ENCODE measurements around the gene MXD3. TPM values are rescaled to one million over a fixed set of nuclear protein-coding genes. Genes with fewer than 3 reads are reported as not detected.

Gene MXD3
- polyA plus RNA-seq, 2 of the 4 experiments (the other 2 are of a cell fraction), result 5.3 to 16.9 TPM

- FAIRE-seq (no peak), DNase-seq (ENCODE audit: low read depth in 1 of 2, low spot score in 1 of 2) (no peak), ATAC-seq (no peak)
- peaks cover 15% of the 10 kb centered on the region for H3K4me1 ChIP-seq
- CTCF ChIA-PET, result interaction anchor here (0.9 to 3.5 kb wide), 3 partner anchors 13 to 184 kb away, joined by 3 to 28 read pairs (median 5); no protein-coding TSS in a partner anchor
- H3K4me3 ChIP-seq, result no peak overlapping the region
- H3K4me2 ChIP-seq, result no peak overlapping the region
- H3K9me3 ChIP-seq, result no peaks in the 10 kb centered on the region
- 73% methylated on average over 4 of the region's 4 CpGs for WGBS (ENCODE audit: missing lambda C conversion rate)
- no peak overlapping the region for H3K27ac ChIP-seq
- POLR2A ChIA-PET, result no interaction called here
- TF ChIP-seq CTCF (IDR thresholded peaks at IDR 0.05) (no peak), ELK1 (IDR thresholded peaks at IDR 0.05; ENCODE audit: low read depth, low read length) (no peak), ZC3H11A (IDR thresholded peaks at IDR 0.05) (no peak), MAX (IDR thresholded peaks at IDR 0.05) (no peak), JUN (IDR thresholded peaks at IDR 0.05) (no peak)
Observed at GRCh38 chr5:177296581-177296980, 15.1 kb downstream of the MXD3 start.

- Histone ChIP-seq H3K4me3 (no peak overlapping the region), H3K9me3 (no peaks in the 10 kb centered on the region), H3K27ac (no peak overlapping the region), H3K4me1 (peaks cover 10% of the 10 kb centered on the region), H3K4me2 (no peak overlapping the region)
- 97% methylated on average over 9 of the region's 9 CpGs for WGBS (ENCODE audit: missing lambda C conversion rate)
- no peak for FAIRE-seq
- POLR2A ChIA-PET, result no interaction called here
- CTCF ChIA-PET, result interaction anchor here (0.7 to 0.9 kb wide), 2 partner anchors 14 to 51 kb away, joined by 3 read pairs; no protein-coding TSS in a partner anchor
- DNase-seq (ENCODE audit: low read depth in 1 of 2, low spot score in 1 of 2), result no peak
- TF ChIP-seq POLR2AphosphoS2 (conservative IDR thresholded peaks at IDR 0.05; ENCODE audit: low read length) (no peak), RAD21 (conservative IDR thresholded peaks at IDR 0.05 in 1 of 2, IDR thresholded peaks at IDR 0.05 in 1 of 2) (no peak), RNF2 (IDR thresholded peaks at IDR 0.05; ENCODE audit: borderline replicate concordance, low read depth) (no peak), JUN (IDR thresholded peaks at IDR 0.05) (no peak), HOXB5 (CRISPR knock-in tag; IDR thresholded peaks at IDR 0.05) (no peak), RARB (CRISPR knock-in tag; IDR thresholded peaks at IDR 0.05) (no peak), CTCF (IDR thresholded peaks at IDR 0.05) (no peak), HDAC2 (IDR thresholded peaks at IDR 0.05) (no peak), ZNF302 (CRISPR knock-in tag; IDR thresholded peaks at IDR 0.05) (no peak), RFX5 (IDR thresholded peaks at IDR 0.05) (no peak), EHF (CRISPR knock-in tag; IDR thresholded peaks at IDR 0.05) (no peak), ZFP36 (IDR thresholded peaks at IDR 0.05; ENCODE audit: borderline replicate concordance, partially characterized antibody) (no peak)
- ATAC-seq, result no peak
Observed at GRCh38 chr5:177295924-177296323, 15.8 kb downstream of the MXD3 start.

GRCh38 chr5:177294632-177295031 lies 17.1 kb downstream of the MXD3 start:
- no peak for DNase-seq (ENCODE audit: low read depth in 1 of 2, low spot score in 1 of 2)
- no peak overlapping the region for H3K27ac ChIP-seq
- 91% methylated on average over 3 of the region's 3 CpGs for WGBS (ENCODE audit: missing lambda C conversion rate)
- CTCF ChIA-PET, result interaction anchor here (0.5 to 2.6 kb wide), 6 partner anchors 15 to 353 kb away, joined by 3 to 12 read pairs (median 4); no protein-coding TSS in a partner anchor
- H3K4me3 ChIP-seq, result no peak overlapping the region
- TF ChIP-seq NPAS2 (CRISPR knock-in tag; IDR thresholded peaks at IDR 0.05; ENCODE audit: borderline replicate concordance) (no peak), KDM1A (IDR thresholded peaks at IDR 0.05; ENCODE audit: low read depth) (no peak), MYC (IDR thresholded peaks at IDR 0.05; ENCODE audit: borderline replicate concordance, low read length) (no peak), HOXB13 (CRISPR knock-in tag; IDR thresholded peaks at IDR 0.05; ENCODE audit: low read depth) (no peak), CTCF (IDR thresholded peaks at IDR 0.05) (no peak), HOXB5 (CRISPR knock-in tag; IDR thresholded peaks at IDR 0.05) (no peak), SMC3 (IDR thresholded peaks at IDR 0.05) (no peak), PHF8 (IDR thresholded peaks at IDR 0.05; ENCODE audit: borderline replicate concordance, low read depth) (no peak), ZFP36 (IDR thresholded peaks at IDR 0.05; ENCODE audit: borderline replicate concordance, partially characterized antibody) (no peak)
- POLR2A ChIA-PET, result no interaction called here
- no peak overlapping the region for H3K4me2 ChIP-seq
- H3K9me3 ChIP-seq, result no peaks in the 10 kb centered on the region
- no peak for ATAC-seq
- FAIRE-seq, result no peak
- no peaks in the 10 kb centered on the region; the same call in 2 of the 3 replicates for H3K4me1 ChIP-seq

Data from A549 (cell line).